ENCODE measurements around the gene CRYGS.

Gene CRYGS

GRCh38 chr3:186496635-186497034 is 47.5 kb downstream of the CRYGS start:
- H3K9me3 ChIP-seq (ENCODE audit: low read depth, low read length): no peaks in the 10 kb centered on the region
- no peak for DNase-seq (ENCODE audit: low read depth, low spot score)
- H3K27ac ChIP-seq: no peak overlapping the region
- TF ChIP-seq EZH2 (IDR thresholded peaks at IDR 0.05) (no peak), FOXP2 (optimal IDR thresholded peaks at IDR 0.05; ENCODE audit: control extremely low read depth, extremely low read length, insufficient read depth) (no peak)
- no peak overlapping the region for H3K9ac ChIP-seq (ENCODE audit: insufficient read length)
- H3K36me3 ChIP-seq (ENCODE audit: insufficient read depth, low read length): no peaks in the 10 kb centered on the region
- no peak overlapping the region for H3K4me3 ChIP-seq

- Histone ChIP-seq H3K36me3 (ENCODE audit: insufficient read depth, low read length) (no peaks in the 10 kb centered on the region), H3K27ac (no peak overlapping the region), H3K9me3 (ENCODE audit: low read depth, low read length) (no peaks in the 10 kb centered on the region), H3K9ac (ENCODE audit: insufficient read length) (no peak overlapping the region), H3K4me3 (no peak overlapping the region)
- no peak for DNase-seq (ENCODE audit: low read depth, low spot score)
- TF ChIP-seq POLR2AphosphoS5 (IDR thresholded peaks at IDR 0.05; ENCODE audit: borderline replicate concordance, low read depth, low read length): no peak
Measured at GRCh38 chr3:186496016-186496415, 48.2 kb downstream of the CRYGS start.

GRCh38 chr3:186493525-186494255 is 50.5 kb downstream of the CRYGS start:
- TF ChIP-seq POLR2AphosphoS5 (IDR thresholded peaks at IDR 0.05; ENCODE audit: borderline replicate concordance, low read depth, low read length): no peak
- TF ChIP-seq FOXP2 (optimal IDR thresholded peaks at IDR 0.05; ENCODE audit: control extremely low read depth, extremely low read length, insufficient read depth): no peak
- no peak for TF ChIP-seq EZH2 (IDR thresholded peaks at IDR 0.05)
- DNase-seq (ENCODE audit: low read depth, low spot score): no peak
- no peak overlapping the region for H3K27ac ChIP-seq
- H3K36me3 ChIP-seq (ENCODE audit: insufficient read depth, low read length): no peaks in the 10 kb centered on the region
- H3K9ac ChIP-seq (ENCODE audit: insufficient read length): no peak overlapping the region
- no peaks in the 10 kb centered on the region for H3K9me3 ChIP-seq (ENCODE audit: low read depth, low read length)
- H3K4me3 ChIP-seq: no peak overlapping the region

- no peak overlapping the region for H3K27ac ChIP-seq
- DNase-seq (ENCODE audit: low read depth, low spot score): no peak
- no peak overlapping the region for H3K4me3 ChIP-seq
- TF ChIP-seq FOXP2 (optimal IDR thresholded peaks at IDR 0.05; ENCODE audit: control extremely low read depth, extremely low read length, insufficient read depth) (no peak), EZH2 (IDR thresholded peaks at IDR 0.05) (no peak), POLR2AphosphoS5 (IDR thresholded peaks at IDR 0.05; ENCODE audit: borderline replicate concordance, low read depth, low read length) (no peak)
- no peaks in the 10 kb centered on the region for H3K36me3 ChIP-seq (ENCODE audit: insufficient read depth, low read length)
- no peak overlapping the region for H3K9ac ChIP-seq (ENCODE audit: insufficient read length)
- H3K9me3 ChIP-seq (ENCODE audit: low read depth, low read length): no peaks in the 10 kb centered on the region
Measured at GRCh38 chr3:186492385-186492984, 51.7 kb downstream of the CRYGS start.

- DNase-seq (ENCODE audit: low read depth, low spot score): no peak
- no peak overlapping the region for H3K9ac ChIP-seq (ENCODE audit: insufficient read length)
- H3K27ac ChIP-seq: no peak overlapping the region
- H3K36me3 ChIP-seq (ENCODE audit: insufficient read depth, low read length): no peaks in the 10 kb centered on the region
- TF ChIP-seq POLR2AphosphoS5 (IDR thresholded peaks at IDR 0.05; ENCODE audit: borderline replicate concordance, low read depth, low read length) (no peak), EZH2 (IDR thresholded peaks at IDR 0.05) (no peak), FOXP2 (optimal IDR thresholded peaks at IDR 0.05; ENCODE audit: control extremely low read depth, extremely low read length, insufficient read depth) (no peak)
- H3K9me3 ChIP-seq (ENCODE audit: low read depth, low read length): no peaks in the 10 kb centered on the region
- no peak overlapping the region for H3K4me3 ChIP-seq
Measured at GRCh38 chr3:186489507-186489906, 54.7 kb downstream of the CRYGS start.
